DMS153 treated with DMSO at 0.1 percent for 48 hours (cell line): ENCODE results near the gene SLX4.

Source experiments
- DNase-seq: peaks from one replicate; lab custom pipeline; 2025; ENCODE audit not compliant: unreplicated experiment; lab: John Stamatoyannopoulos, UW

Gene SLX4

DNA sequence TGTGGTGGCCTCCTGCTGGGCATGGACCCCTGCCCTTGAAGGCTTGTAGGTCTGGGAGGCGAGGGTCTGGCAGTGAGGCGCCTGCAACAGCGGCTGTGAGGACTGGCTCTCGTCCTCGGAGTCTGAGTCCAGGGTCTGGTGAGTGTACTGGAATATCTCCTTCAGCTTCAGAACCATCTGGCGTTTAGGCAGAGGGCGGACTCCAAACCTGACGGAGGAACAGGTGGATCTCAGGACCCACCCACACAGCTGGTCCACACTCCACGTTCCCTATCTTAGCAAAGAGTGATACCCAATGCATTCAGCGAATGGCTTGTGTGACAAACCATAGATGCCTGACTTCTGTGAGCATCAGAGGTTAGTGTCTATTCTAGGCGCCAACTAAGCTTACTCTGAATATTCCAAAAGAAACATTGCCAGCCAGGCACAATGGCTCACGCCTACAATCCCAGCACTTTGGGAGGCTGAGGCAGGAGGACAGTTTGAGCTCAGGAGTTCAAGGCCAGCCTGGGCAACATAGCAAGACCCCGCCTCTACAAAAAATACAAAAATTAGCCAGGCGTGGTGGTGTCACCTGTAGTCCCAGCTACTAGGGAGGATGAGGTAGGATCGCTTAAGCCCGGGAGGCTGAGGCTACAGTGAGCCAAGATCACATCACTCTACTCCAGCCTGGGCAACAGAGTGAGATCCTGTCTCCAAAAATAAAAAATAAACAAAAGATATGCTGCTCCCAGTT lies 27.9 kb downstream of the SLX4 start:
- DNase-seq: no peak

DNA sequence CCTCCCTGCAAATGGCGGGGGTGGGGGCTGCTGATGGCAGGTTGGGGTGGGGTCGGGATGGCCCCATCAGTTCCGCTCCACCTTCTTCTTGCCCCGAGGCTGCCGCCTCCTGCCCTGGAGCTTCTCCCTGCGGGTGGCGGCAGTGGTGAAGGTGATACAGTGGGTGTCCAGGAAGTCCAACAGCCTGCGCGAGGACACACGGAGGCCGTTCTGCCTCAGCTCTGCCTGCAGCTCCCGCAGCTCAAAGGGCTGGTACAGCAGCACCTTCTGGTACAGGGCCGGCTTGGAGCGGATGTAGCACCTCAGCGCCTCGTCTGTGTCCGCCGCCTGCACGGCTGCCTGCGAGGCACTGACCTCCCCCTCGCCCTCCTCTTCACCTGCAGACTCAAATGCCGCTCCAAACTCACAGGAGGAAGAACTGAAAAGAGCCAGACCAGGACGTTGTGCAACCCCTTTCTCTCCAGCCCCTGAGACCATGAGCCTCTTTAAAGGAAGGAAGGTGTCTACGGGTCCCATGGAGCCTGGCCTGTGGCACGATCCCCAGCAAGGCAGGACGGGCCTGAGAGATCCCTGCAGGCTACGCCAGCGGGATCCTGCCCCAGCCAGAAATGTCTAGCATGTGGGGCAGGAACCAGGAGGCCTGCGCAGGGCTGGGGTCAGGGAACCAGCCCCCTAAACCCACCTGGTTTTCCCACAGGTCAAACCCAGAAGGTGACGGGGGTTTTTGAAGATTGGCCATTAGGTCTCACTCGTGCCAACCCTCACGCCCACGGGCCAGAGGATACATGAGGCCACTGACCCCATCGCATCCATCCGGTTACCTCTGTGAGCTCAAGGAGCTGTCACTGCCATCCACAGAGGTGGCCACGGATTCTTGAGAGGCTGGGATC lies 28.9 kb downstream of the SLX4 start:
- DNase-seq: no peak

DNA sequence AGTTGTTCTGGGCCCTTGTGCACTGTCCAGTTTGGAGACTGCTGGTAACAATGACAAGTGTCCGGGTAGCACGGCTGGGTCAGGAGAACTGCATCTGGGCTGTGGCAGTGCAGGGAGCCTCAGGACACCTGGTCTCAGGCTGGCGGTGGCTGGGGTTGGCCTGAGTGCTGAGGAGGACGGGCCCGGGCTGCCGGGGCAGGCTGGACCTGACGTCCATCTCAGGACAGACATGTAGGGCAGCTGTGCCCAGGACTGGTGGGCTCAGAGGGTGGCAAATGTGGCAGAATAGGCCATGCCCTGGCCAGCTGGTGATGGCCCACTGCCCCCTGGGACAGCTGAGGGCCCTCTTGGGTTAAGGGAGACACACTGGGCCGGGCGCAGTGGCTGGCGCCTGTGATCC lies 30.0 kb downstream of the SLX4 start:
- no peak for DNase-seq

DNA sequence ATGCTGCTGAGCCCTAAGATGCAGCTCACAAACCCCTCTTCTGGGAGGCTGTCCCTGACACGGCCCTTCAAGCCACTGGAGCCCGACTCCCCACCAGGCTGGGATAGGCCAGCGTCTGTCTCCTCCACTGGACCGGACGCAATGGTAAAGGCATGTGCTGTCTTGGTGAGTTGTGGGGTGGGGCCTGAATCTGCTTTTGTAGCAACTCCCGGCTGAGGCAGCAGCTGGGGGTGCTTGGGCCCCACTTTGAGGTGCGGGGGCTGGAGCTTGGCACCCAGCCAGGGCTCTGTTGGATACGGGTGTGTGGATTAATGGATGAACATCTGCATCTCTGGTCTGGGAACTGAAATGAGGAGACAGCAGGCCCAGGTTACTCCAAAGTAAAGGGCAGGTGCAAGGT lies 30.7 kb downstream of the SLX4 start:
- DNase-seq: no peak

DNA sequence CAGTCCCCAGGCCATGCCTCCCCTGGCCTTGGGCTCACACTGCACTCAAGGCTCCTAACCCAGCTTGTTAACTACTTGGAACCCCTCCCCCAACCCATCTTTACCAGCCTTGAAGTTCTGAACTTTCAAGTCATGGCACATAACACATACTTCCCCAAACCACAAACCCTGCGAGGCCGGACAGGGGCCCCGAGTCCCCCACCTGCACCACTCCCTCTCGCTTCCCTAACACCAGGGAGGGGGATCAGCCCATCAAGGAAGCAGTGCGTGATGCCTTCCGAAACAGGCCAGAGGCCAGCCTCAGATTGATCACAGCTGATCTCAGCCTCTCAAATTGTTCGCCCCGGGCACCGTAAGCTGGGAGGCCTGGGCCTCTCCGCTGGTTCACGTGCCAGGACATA lies 31.2 kb downstream of the SLX4 start:
- no peak for DNase-seq

DNA sequence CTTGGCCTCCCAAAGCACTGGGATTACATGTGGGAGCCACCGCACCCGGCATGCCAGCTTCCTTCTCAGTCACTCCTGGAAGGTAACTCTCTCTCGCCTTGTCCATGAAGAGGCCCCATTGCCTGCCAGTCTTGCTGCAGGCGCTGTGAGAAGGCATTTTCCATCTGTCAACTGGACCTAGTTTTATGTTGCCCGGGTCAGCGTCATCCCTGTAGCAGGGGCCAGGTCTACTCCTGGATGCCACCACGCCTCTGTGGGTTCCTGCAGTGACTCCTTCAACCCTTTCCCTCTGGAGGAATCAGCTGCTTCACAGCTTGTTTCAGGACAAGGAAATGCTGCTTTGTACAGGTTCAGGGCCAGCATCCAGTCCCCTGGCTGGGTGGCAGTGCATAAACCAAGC lies 31.6 kb downstream of the SLX4 start:
- DNase-seq: no peak

DNA sequence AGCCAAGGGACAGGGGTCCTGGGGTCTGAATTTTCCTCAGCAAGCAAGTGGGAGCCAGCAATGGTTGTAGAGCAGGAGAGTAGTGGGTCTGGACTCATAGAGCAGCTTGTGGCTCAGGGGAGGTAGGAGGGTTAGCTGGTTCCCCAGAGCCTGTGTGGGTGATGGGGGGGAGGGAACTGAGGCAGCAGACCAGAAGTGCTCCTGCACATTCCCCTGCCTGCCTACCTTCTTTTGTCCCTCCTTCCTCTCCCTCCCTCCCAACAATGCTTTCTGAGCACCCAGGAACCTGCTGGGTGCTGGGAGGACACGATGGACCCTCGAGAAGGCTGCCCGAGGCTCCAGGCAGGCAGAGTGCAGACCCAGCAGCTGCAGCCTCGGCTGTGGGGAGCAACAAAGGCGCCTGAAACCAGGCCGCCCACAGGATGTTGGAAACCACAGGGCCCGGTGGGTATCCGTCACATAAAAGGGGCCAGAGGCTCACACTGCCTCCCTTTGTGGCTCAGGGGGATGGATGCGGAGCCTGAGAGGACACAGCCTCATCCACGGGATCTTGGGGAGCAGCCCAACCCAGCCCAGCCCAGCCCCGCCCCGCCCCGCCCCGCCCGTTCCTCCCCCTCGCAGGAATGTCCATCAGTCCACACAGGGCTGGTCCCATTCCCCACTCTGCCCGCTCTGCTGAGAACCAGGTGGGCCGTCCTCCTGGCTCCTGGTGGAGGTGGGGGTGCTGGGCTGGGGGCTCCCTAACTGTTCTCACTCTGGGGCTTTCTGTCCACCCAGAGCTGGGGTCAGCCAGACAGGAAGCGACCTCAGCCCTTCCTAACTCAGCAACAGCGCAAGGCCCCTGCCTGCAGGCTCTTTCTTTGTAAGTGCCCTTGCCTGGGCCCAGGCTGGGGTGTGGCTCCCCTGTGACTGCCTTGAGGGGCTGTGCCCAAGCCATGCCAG lies 32.5 kb downstream of the SLX4 start:
- DNase-seq: no peak

DNA sequence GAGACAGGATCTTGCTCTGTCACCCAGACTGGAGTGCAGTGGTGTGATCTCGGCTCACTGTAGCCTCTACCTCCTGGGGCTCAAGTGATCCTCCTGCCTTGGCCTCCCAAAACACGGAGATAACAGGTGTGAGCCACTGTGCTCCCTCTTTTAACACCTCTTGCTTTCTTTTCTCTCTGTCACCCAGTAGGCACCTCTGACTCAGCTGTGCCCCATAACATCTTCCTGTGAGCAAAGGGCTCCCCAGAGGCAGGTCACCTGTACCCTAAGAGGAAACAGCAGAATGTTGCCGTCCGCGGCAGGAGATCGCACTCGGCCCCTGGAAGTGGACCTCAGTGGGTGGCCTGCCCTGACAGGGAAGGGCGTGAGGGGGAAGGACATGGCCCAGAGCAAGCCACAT lies 33.3 kb downstream of the SLX4 start:
- no peak for DNase-seq

DNA sequence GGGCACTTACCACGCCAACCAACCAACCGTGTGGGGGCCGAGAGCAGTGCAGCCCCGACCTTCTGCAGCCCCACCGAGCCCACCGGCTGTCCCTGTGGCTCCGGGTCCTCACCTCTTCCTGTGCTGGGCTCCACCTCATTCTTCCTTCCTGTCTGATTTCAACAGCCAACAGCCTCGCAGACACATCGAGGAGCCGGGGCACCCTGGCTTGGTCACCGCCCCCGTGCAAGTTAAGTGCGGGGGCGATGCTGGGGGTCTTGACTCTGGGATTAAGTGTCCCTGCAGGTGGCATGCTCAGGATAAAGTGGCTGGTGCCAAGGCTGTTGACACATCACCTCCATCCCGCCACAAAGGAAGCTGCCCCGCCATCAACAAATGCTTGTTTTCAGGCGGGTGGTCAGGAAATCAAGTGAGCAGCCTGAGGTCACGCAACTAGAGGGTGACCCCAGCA lies 34.1 kb downstream of the SLX4 start, which contains the start of gene NLRC3:
Gene NLRC3, minus strand, starts transcription at position 102 of the 451 bp plus-strand sequence. CDS start 12,367 bp downstream, outside the sequence.
- no peak for DNase-seq

DNA sequence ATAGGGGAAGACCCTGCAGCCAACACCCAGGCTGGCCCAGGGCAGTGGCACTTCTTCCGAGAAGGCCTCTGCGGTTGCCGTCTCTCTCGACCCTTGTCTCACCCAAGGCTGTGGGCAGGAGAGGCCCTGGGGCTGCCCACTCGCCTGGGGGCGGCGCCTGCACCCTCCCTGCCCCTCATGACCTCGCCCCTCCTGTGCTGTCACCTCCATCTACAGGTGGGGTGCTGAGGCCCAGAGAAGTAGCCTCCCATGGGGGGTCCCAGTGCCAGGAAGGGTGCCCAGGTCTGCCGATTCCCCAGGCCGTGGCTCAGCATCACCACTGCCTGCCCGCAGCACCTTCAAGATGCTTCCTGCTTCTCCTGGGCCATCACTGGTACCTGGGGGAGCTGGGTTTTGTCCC lies 35.2 kb downstream of the SLX4 start:
- no peak for DNase-seq

DNA sequence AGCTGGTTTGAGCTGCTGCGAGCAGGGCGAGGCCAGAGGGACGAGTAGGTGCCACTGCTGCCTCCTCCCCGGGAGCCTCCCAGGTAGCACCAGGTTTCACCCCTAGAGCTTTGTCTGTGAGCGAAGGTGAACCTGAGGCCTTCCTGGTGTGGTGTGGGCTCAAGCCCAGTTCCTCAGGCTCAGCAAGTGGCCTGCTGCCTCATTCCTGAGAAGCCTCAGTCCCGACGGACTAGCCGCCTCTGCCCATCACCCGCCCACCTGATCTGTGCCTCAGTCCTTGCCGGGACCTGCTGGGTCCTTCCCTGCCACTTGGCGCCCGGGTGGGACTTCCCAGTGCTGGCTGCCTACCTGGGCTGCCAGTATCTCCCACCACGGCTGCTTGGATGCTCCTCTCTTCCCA lies 35.9 kb downstream of the SLX4 start:
- no peak for DNase-seq

DNA sequence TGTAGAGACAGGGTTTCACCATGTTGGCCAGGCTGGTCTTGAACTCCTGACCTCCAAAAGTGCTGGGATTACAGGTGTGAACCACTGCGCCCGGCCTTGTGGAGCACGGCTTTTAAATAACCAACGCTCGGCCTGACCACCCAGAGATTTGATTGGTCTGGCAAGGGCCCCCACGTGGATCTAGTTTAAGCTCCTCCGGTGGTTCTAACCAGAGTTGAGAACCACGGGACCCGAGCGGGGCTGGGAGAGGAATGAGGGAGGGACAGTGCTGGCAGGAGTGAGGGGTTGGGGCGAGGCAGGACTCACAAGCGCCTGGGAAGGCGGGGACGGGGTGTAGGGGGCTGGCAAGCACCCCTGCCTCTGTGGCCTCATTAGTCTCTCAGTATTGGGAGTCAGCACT lies 37.2 kb downstream of the SLX4 start:
- no peak for DNase-seq

DNA sequence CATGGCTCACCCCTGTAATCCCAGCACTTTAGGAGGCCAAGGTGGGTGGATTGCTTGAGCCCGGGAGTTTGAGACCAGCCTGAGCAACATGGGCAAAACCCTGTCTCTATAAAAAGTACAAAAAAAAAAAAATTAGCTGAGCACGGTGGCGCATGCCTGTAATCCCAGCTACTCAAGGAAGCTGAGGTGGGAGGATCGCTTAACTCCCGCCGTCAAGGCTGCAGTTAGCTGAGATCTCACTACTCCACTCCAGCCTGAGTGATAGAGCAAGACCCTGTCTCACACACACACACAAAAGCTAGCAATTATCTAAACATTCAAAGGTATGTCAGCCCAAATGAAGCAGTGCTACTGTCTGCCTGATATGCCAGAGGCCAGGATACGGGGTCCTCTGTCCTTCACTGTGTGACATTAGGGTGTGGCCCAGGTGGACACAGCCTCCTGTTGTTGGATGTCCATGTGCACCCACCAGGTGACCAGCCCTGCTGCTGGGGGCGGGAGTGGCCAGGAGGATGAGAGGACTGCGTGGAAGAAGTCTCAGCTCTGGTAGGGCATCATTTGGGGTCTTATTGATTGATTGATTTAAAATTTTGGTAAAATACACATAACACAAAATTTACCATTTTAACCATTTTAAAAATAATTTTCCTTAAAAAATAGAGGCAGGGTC lies 38.1 kb downstream of the SLX4 start:
- DNase-seq: no peak

DNA sequence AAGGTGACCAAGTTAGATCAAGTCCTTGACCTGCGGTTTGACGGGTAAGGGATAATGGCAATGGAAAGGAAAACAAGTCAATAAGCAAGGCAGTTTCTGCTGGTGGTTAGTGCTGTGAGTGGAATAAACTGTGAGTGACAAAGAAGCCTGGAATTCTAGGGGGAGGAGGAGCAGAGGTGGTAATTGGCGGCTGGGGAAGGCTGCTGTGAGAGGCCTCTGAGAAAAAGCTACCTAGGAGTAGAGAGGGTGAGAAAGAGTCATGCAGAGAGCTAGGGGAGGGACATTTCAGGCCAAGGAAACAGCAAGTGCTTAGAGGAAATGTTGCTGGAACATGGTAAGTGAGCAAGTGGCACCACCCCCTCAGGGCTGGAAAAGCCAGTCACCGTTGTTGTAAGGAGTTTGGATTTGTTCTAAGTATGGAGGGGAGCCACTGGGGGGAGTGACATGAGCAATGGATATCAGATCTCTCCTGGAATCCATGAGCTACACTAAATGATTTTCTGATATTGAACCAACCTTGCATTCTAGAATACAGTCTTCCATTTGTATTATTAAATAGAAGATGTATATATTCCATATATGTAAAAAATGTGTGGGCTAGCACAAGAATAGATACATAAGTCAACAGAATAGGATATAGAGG lies 40.9 kb downstream of the SLX4 start:
- DNase-seq: no peak

DNA sequence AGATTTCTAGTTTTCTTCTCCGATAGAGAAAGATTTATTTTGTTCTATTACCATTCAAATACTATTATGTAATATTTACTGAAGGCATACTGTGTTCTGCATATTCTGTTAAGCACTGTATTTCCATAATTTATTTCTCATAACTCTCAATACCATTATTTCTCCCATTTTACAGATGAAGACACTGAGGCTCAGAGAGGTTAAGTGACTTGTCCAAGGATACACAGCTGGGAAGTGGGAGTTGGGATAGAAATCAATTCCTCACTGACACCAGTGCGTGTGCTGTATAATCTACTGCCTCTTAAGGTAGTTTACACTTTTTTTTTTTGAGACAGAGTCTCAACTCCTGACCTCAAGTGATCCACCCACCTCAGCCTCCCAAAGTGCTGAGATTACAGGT lies 41.6 kb downstream of the SLX4 start:
- DNase-seq: no peak

DNA sequence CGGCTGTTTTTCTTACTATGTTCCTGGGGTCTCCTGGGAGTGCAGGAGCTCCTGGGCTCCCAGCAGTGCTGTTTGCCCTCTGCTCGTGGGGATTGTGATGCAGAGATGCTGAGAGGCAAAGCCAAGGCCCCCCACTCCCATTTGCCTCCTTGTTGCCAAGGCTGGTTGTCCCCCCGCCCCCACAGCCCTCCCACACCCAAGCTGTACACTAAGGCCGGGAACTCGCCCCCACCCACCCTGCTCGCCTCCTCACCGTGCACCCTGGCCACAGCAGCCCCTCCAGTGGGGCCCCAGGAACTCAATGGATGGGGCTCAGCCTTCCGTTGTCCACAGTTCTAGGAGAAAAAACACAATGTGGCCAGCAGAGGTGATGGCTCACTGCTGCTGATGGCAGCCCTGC lies 44.4 kb downstream of the SLX4 start:
- DNase-seq: no peak

DNA sequence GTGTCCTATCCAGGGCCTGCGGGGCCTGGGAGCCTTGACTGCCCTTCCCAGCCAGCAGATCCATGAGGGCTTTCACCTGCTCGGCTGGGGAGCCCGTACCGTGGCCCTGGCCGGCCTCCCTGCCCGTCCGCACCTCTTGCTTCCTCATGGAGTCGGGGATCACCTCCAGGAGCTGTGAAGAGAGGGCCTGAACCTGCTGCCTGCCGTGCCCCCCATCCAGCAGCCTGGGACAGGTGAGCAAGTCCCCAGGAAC lies 46.6 kb downstream of the SLX4 start:
- DNase-seq: no peak

DNA sequence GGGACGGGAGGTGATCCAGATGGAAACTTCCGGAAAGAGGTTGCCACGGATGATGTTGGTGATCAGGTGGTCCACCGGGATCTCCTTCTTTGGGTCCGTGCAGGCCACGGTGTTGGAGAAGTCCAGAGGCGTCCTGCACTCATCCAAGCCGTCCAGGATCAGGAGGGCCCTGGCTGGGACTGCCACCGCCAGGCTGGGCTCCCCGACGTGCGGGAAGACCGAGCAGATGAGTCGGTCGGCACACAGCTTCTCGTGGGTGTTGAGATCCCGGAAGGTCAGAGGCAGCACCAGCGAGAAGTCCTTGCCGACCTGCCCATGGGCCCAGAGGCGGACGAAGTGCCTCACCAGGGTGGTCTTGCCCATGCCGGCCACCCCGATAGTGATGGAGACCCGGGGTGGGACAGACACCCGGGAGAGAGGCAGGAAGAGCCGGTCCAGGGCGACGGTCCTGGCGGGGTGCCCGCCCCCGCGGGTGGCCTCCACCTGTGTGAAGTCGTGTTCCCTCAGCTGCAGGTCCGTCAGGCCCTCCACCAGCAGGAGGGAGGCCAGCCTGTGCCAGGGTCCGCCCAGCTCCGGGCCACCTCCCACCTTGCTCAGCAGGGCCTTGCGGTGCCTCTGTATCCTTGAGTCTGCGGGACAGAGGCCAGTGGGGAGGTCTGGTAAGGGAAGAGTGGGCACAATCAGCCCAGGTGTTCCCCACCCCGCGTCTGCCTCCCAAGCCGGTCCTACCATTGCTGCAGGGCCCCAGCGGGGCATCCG lies 47.1 kb downstream of the SLX4 start:
- DNase-seq: no peak

DNA sequence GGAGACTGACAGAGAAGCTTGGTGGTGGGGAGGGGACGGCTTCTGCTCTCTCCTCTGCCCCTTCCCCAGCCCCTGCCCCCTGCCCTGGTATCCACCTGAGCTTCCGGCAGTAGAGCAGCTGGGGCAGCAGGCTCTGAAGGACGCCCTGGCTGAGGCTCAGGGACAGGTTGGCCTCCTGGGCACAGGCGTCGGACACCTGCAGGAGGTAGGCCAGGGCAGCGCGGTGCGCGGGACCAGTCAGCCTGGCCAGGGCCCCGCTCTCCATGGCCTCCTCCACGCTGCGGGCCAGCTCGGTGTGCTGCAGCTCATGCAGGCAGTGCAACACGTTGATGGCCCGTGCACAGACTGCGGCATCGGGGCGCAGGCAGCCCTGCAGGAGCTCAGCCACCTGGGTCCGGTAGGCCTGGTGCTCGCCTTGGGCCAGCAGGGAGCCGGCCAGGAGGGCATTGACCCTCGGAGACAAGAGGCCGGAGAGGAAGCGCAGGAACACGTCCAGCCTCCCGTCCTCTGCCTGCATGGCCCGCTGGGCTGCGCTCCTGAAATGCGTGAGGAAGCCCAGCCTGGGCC lies 48.4 kb downstream of the SLX4 start:
- no peak for DNase-seq
